IMR-90 (cell line): Measurements from ENCODE around the gene SAMD11. TPM values are rescaled to one million over a fixed set of nuclear protein-coding genes. Genes with fewer than 3 reads are reported as not detected.

Experiments used
- ATAC-seq: fragments of 200-7000 bp; cut with Tn5 transposase; 2 replicates; pipeline ENCODE4 v1.9.1; 2020; ENCODE audit warnings: low read depth, mild to moderate bottlenecking, moderate library complexity
- BruUV-seq: library from RNA; stranded (reverse); fragments of 400-500 nt; replicated peaks from 2 replicates; lab custom pipeline; 2021; lab: Mats Ljungman, UMichigan
- CTCF ChIA-PET: fragments of 300-600 bp; formaldehyde crosslinking; extraction: SDS; loops from one replicate; lab custom pipeline; 2021; ENCODE audit warnings: antibody characterized with exemption; lab: Yijun Ruan, JAX
- POLR2A ChIA-PET: fragments of 300-600 bp; sonication (Branson Sonifier 250); formaldehyde crosslinking; loops from one replicate; lab custom pipeline; 2022; ENCODE audit warnings: antibody characterized with exemption; ENCODE audit not compliant: unreplicated experiment; lab: Charles Lee
- DNase-seq: peaks from one replicate; pipeline ENCODE4 v3.0.0; 2013
- H2AFZ ChIP-seq: replicated peaks from 2 replicates; pipeline ENCODE3; 2013; ENCODE audit warnings: low read length, mild to moderate bottlenecking; ENCODE audit not compliant: poor library complexity
- H2AK5ac ChIP-seq: 2 replicates; pipeline ENCODE4 v1.6.1; 2013; ENCODE audit warnings: low read depth, low read length, inconsistent platforms
- H2AK9ac ChIP-seq: replicated peaks from 2 replicates; pipeline ENCODE3; 2013; ENCODE audit warnings: mild to moderate bottlenecking, low read depth, low read length, moderate library complexity; ENCODE audit not compliant: poor library complexity
- H2BK120ac ChIP-seq: 2 replicates; pipeline ENCODE4 v1.6.1; 2013; ENCODE audit warnings: low read depth, low read length, inconsistent platforms
- H2BK15ac ChIP-seq: 3 replicates; pipeline ENCODE4 v1.6.1; 2013; ENCODE audit warnings: low read depth, low read length, inconsistent platforms
- H2BK20ac ChIP-seq: 2 replicates; pipeline ENCODE4 v1.6.1; 2013; ENCODE audit warnings: low read depth, mild to moderate bottlenecking, inconsistent platforms, low read length, moderate library complexity
- H2BK5ac ChIP-seq: 2 replicates; pipeline ENCODE4 v1.6.1; 2013; ENCODE audit warnings: mild to moderate bottlenecking, low read depth, low read length, inconsistent platforms; ENCODE audit not compliant: poor library complexity, severe bottlenecking
- H3K14ac ChIP-seq: replicated peaks from 2 replicates; pipeline ENCODE4 v1.6.1; 2013; ENCODE audit warnings: low read depth, low read length, inconsistent platforms
- H3K18ac ChIP-seq: 2 replicates; pipeline ENCODE4 v1.6.1; 2013; ENCODE audit warnings: low read depth, low read length, control low read depth
- H3K23ac ChIP-seq: 2 replicates; pipeline ENCODE4 v1.6.1; 2013; ENCODE audit warnings: low read depth, low read length, inconsistent platforms
- H3K27ac ChIP-seq: 2 replicates; pipeline ENCODE4 v1.5.1; 2013; ENCODE audit warnings: mild to moderate bottlenecking, control low read depth, low read length; ENCODE audit not compliant: insufficient read depth
- H3K27me3 ChIP-seq: 2 replicates; pipeline ENCODE4 v1.6.1; 2013; ENCODE audit warnings: low read length; ENCODE audit not compliant: control insufficient read depth, insufficient read depth
- H3K36me3 ChIP-seq: 2 replicates; pipeline ENCODE4 v1.6.1; 2013; ENCODE audit warnings: low read length, mixed read lengths; ENCODE audit not compliant: control insufficient read depth, insufficient read depth
- H3K4ac ChIP-seq: 2 replicates; pipeline ENCODE4 v1.6.1; 2013; ENCODE audit warnings: low read depth, low read length, inconsistent platforms
- H3K4me1 ChIP-seq: 2 replicates; pipeline ENCODE4 v1.6.1; 2013; ENCODE audit warnings: low read length, mixed read lengths; ENCODE audit not compliant: control insufficient read depth, insufficient read depth
- H3K4me2 ChIP-seq: 2 replicates; pipeline ENCODE4 v1.6.1; 2013; ENCODE audit warnings: low read depth, mild to moderate bottlenecking, control low read depth, low read length, moderate library complexity
- H3K4me3 ChIP-seq: 2 replicates; pipeline ENCODE4 v1.5.1; 2013; ENCODE audit warnings: low read depth, mild to moderate bottlenecking, control low read depth, low read length, moderate library complexity; ENCODE audit not compliant: insufficient read depth
- H3K56ac ChIP-seq: 2 replicates; pipeline ENCODE4 v1.6.1; 2013; ENCODE audit warnings: low read length, inconsistent platforms; ENCODE audit not compliant: insufficient read depth; ENCODE audit errors: extremely low read depth
- H3K79me1 ChIP-seq, 2 experiments: 2 replicates each; pipeline ENCODE4 v1.6.1; 2013; ENCODE audit warnings: low read length in 2 of 2, inconsistent platforms in 1 of 2, low read depth in 1 of 2
- H3K9ac ChIP-seq: 2 replicates; pipeline ENCODE4 v1.6.1; 2013; ENCODE audit warnings: low read depth, low read length, control low read depth
- H3K9me1 ChIP-seq: 2 replicates; pipeline ENCODE4 v1.6.1; 2013; ENCODE audit warnings: low read length, inconsistent platforms; ENCODE audit not compliant: insufficient read depth
- H3K9me3 ChIP-seq: 2 replicates; pipeline ENCODE4 v1.6.1; 2013; ENCODE audit warnings: low read length; ENCODE audit not compliant: control insufficient read depth, insufficient read depth
- H4K20me1 ChIP-seq: 2 replicates; pipeline ENCODE4 v1.6.1; 2013; ENCODE audit warnings: low read length, inconsistent platforms; ENCODE audit not compliant: insufficient read depth
- H4K5ac ChIP-seq: 2 replicates; pipeline ENCODE4 v1.6.1; 2013; ENCODE audit warnings: mild to moderate bottlenecking, low read depth, low read length, control low read depth
- H4K8ac ChIP-seq, 2 experiments: 2 replicates each; pipeline ENCODE4 v1.6.1; 2013; ENCODE audit warnings: low read depth in 2 of 2, low read length in 2 of 2, control low read depth in 1 of 2, inconsistent platforms in 1 of 2
- H4K91ac ChIP-seq: 2 replicates; pipeline ENCODE4 v1.6.1; 2013; ENCODE audit warnings: low read depth, low read length, inconsistent platforms; ENCODE audit not compliant: insufficient read depth
- BHLHE40 ChIP-seq: fragments of 150-350 bp; IDR thresholded peaks from 2 replicates; pipeline ENCODE4 v1.6.1; 2016; ENCODE audit warnings: mild to moderate bottlenecking, low read depth, low read length
- CEBPB ChIP-seq: IDR thresholded peaks from 2 replicates; pipeline ENCODE4 v1.6.1; 2012; ENCODE audit warnings: low read depth, low read length, improper control_type of control experiment
- WGBS, 2 experiments: methylation state at CpG; one replicate each; pipeline versions ENCODE4 v1.1.5 to v1.1.7; 2013; ENCODE audit warnings: missing lambda C conversion rate in 2 of 2; ENCODE audit not compliant: insufficient read length in 1 of 2; ENCODE audit errors: extremely low coverage in 2 of 2; 5-methylcytosine and 5-hydroxymethylcytosine counted together
- dilution Hi-C: fragments of 300-500 bp; cut with HindIII; formaldehyde crosslinking; loops from one replicate; pipeline ENCODE4 v1.14.3; 2018; ENCODE audit warnings: low sequenced_read_pairs; ENCODE audit not compliant: unreplicated experiment
- in situ Hi-C: fragments of 300-500 bp; cut with MboI; formaldehyde crosslinking; loops from 3 replicates; pipeline ENCODE4 v1.14.3; 2019; ENCODE audit warnings: low sequenced_read_pairs, inconsistent platforms, mixed read lengths
- intact Hi-C: fragments of 100-400 bp; cut with micrococcal nuclease; formaldehyde crosslinking; loops from 2 replicates; pipeline ENCODE4 v1.10.0; 2022
- polyA plus RNA-seq, 3 experiments: library from polyadenylated mRNA; depleted of rRNA; stranded (reverse); fragments of >200 nt; gene quantifications; 2 replicates each; pipeline ENCODE4 v1.2.3, GENCODE V29; 2012; ENCODE audit warnings: low replicate concordance in 1 of 3
- total RNA-seq: library from RNA; depleted of rRNA; stranded (reverse); fragments of >200 nt; gene quantifications from 2 replicates; pipeline ENCODE4 v1.2.3, GENCODE V29; 2012
- TF ChIP-seq, protein P1 (sequence below): conservative IDR thresholded peaks from 2 replicates; pipeline ENCODE4 v1.5.1; 2012; ENCODE audit warnings: mild to moderate bottlenecking, low read depth, low read length, improper control_type of control experiment

SAMD11 gene
- total and polyA plus RNA-seq, 2 of the 4 experiments (the other 2 are of a cell fraction): 5.9 to 22.9 TPM

DNA sequence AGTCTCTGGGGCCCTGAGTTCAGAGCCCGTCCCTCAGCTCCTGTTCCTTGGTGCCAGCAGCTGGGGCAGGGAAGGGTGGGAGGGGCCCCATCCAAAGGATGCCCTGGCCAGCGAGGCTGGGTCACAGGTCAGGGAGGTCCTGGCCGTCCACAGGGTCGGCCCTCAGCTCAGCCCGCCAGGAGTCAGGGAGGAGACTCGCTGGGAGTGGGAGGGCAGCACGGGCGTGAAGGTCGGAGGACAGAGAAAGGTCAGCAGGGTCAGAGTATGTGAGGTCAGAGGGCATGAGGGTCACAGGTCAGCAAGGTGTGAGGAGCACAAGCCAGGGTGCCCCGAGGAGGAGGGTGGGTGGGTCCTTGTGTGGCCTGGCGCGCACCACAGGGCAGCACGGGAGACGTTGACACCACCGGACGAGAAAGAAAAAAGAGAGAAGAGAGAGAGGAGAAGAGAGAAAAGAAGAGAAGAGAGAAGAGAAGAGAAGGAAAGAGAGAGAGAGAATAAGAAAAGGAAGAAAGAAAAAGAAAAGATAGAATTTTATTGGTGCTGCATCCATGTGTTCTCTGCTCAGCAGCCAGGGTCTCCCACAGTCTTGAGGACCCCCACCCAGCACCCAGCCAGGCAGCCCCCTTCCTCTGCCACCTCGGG, 51.1 kb downstream of the SAMD11 start:
- Histone ChIP-seq H3K36me3 (no peaks in the 10 kb centered on the region), H4K20me1 (no peaks in the 10 kb centered on the region; the same call in 1 of the 2 replicates), H2AFZ (peak overlapping the region; percentile 23), H3K23ac (no peak overlapping the region), H2BK120ac (no peak overlapping the region), H2BK20ac (no peak overlapping the region), H3K4me2 (no peak overlapping the region), H4K5ac (no peak overlapping the region), H3K9ac (no peak overlapping the region), H2BK15ac (no peak overlapping the region), H4K91ac (no peak overlapping the region), H3K9me3 (no peaks in the 10 kb centered on the region), H3K27me3 (peaks cover 5% of the 10 kb centered on the region; the same call in 1 of the 2 replicates), H4K8ac (no peak overlapping the region), H3K14ac (no peak overlapping the region), H3K9me1 (no peaks in the 10 kb centered on the region), H3K4ac (no peak overlapping the region), H3K4me1 (0 out of 2 replicates have a peak, but pooled peaks cover 2% of the 10 kb centered on the region), H2AK9ac (no peak overlapping the region), H3K56ac (no peak overlapping the region), H3K18ac (no peak overlapping the region), H2AK5ac (no peak overlapping the region), H2BK5ac (no peak overlapping the region), H3K79me1 (no peaks in the 10 kb centered on the region), H3K27ac (no peak overlapping the region), H3K4me3 (no peak overlapping the region)
- ChIA-PET POLR2A (no interaction called here), CTCF (interaction anchor here (1.4 kb wide), 1 partner anchor 10 kb away, joined by 3 read pairs; no protein-coding TSS in a partner anchor)
- dilution Hi-C loops (no loop called here), intact Hi-C loops (loop anchor here (5.0 kb wide), 1 partner anchor 73 kb away; no protein-coding TSS in a partner anchor), in situ Hi-C loops (no loop called here)
- ATAC-seq: no peak
- 75% methylated on average over 14 of the region's 17 CpGs; no CpG with 5 or more reads in 1 of the 2 experiments for WGBS, 2 experiments
- TF ChIP-seq CEBPB: no peak
- no peak for TF ChIP-seq BHLHE40
- TF ChIP-seq, protein P1, sequence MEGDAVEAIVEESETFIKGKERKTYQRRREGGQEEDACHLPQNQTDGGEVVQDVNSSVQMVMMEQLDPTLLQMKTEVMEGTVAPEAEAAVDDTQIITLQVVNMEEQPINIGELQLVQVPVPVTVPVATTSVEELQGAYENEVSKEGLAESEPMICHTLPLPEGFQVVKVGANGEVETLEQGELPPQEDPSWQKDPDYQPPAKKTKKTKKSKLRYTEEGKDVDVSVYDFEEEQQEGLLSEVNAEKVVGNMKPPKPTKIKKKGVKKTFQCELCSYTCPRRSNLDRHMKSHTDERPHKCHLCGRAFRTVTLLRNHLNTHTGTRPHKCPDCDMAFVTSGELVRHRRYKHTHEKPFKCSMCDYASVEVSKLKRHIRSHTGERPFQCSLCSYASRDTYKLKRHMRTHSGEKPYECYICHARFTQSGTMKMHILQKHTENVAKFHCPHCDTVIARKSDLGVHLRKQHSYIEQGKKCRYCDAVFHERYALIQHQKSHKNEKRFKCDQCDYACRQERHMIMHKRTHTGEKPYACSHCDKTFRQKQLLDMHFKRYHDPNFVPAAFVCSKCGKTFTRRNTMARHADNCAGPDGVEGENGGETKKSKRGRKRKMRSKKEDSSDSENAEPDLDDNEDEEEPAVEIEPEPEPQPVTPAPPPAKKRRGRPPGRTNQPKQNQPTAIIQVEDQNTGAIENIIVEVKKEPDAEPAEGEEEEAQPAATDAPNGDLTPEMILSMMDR: no peak
- no peak for DNase-seq
- BruUV-seq: no TSS peak
